ENCODE measurements around the gene CBR3.
"Not testable (repeated sequence)": the region's sequence is repeated elsewhere in the genome, so short reads cannot be mapped to it uniquely, and the experiment has no call there.

Gene CBR3

GRCh38 chr21:36134803-36135390, at the start of gene CBR3:
TSS of gene CBR3 (plus strand) at chr21:36135079. CDS start at chr21:36135193, 114 bp downstream.
- peak in 39 of 42 donors; percentile 38 to 81 (median 65) for DNase-seq

GRCh38 chr21:36087362-36088138, 47.3 kb upstream of the CBR3 start:
- intact Hi-C loops (cut with DNase I): no loop called here
- DNase-seq: peak; percentile 62 to 96 (median 90)

More at GRCh38 chr21:36134803-36135390, at the start of gene CBR3:
- intact Hi-C loops (cut with DNase I): no loop called here

- intact Hi-C loops (cut with DNase I): no loop called here
- DNase-seq: no peak
Observed at GRCh38 chr21:36089946-36090345, 44.9 kb upstream of the CBR3 start.

- intact Hi-C loops (cut with DNase I): no loop called here
- DNase-seq: no peak
Observed at GRCh38 chr21:36092681-36093080, 42.2 kb upstream of the CBR3 start.

GRCh38 chr21:36093512-36093911, 41.4 kb upstream of the CBR3 start:
- DNase-seq: no peak
- intact Hi-C loops (cut with DNase I): no loop called here

- intact Hi-C loops (cut with DNase I): no loop called here
- no peak for DNase-seq
Observed at GRCh38 chr21:36096398-36097290, 38.2 kb upstream of the CBR3 start.

GRCh38 chr21:36097427-36098181, 37.3 kb upstream of the CBR3 start:
- intact Hi-C loops (cut with DNase I): no loop called here
- no peak for DNase-seq

- intact Hi-C loops (cut with DNase I): no loop called here
- no peak for DNase-seq
Observed at GRCh38 chr21:36098182-36098532, 36.7 kb upstream of the CBR3 start.

- DNase-seq: no peak
- intact Hi-C loops (cut with DNase I): no loop called here
Observed at GRCh38 chr21:36099000-36099399, 35.9 kb upstream of the CBR3 start.

GRCh38 chr21:36099695-36100211, 35.1 kb upstream of the CBR3 start:
- intact Hi-C loops (cut with DNase I); DNase-seq: not testable (repeated sequence)

GRCh38 chr21:36100971-36101641, 33.8 kb upstream of the CBR3 start:
- intact Hi-C loops (cut with DNase I): no loop called here
- no peak for DNase-seq

- DNase-seq: no peak
- intact Hi-C loops (cut with DNase I): no loop called here
Observed at GRCh38 chr21:36103434-36103833, 31.4 kb upstream of the CBR3 start.

- peak; percentile 62 to 96 (median 84) for DNase-seq
- intact Hi-C loops (cut with DNase I): loop anchor here (5.0 kb wide), 1 partner anchor 42 kb away; the partner anchor contains the start of gene SETD4
Observed at GRCh38 chr21:36104317-36105300, 30.3 kb upstream of the CBR3 start.

GRCh38 chr21:36105327-36105842, 29.5 kb upstream of the CBR3 start:
- peak in 3 of 42 donors; percentile 19 to 35 (median 30) for DNase-seq

GRCh38 chr21:36109868-36110267, 25.0 kb upstream of the CBR3 start:
- peak in 1 of 42 donors; percentile 25 for DNase-seq
- intact Hi-C loops (cut with DNase I): loop anchor here (5.0 kb wide), 1 partner anchor 48 kb away; the partner anchor contains the start of gene SETD4

More at GRCh38 chr21:36105327-36105842, 29.5 kb upstream of the CBR3 start:
- intact Hi-C loops (cut with DNase I): loop anchor here (5.0 kb wide), 1 partner anchor 43 kb away; the partner anchor contains the start of gene SETD4

- intact Hi-C loops (cut with DNase I): no loop called here
- DNase-seq: peak in 1 of 42 donors; percentile 23
Observed at GRCh38 chr21:36111238-36111637, 23.6 kb upstream of the CBR3 start.
